OCI-LY7 (cell line): ENCODE results near the gene NKAIN2.

Experiments
- CTCF ChIP-seq: fragments of 200-600 bp; sonication (generic); conservative IDR thresholded peaks from 2 replicates; pipeline ENCODE4 v1.5.1; 2014; ENCODE audit warnings: mild to moderate bottlenecking, antibody characterized with exemption, low read length, moderate library complexity, mixed read lengths
- EZH2phosphoT487 ChIP-seq: fragments of 200-600 bp; sonication (generic); IDR thresholded peaks from 2 replicates; pipeline ENCODE4 v1.6.1; 2018; ENCODE audit warnings: low read depth, borderline replicate concordance, mild to moderate bottlenecking, mixed run types, antibody characterized with exemption, low read length, moderate library complexity, mixed read lengths

GRCh38 chr6:124002377-124003081, 198.9 kb downstream of the NKAIN2 start:
- TF ChIP-seq CTCF (no peak), EZH2phosphoT487 (no peak)
